Activated T-helper 1 cell treated with anti-CD3 and anti-CD28 coated beads, Interleukin-2, amount 50 U/mL, for 16 hours (primary cell): ENCODE data around the gene OSBP2.

Experiments
- DNase-seq, 2 donors: peaks; one replicate each; pipeline ENCODE4 v3.0.0-alpha.2; 2020; ENCODE audit warnings: low read depth in 1 of 2, low spot score in 1 of 2

Gene OSBP2

GRCh38 chr22:30802202-30803166 is 107.8 kb downstream of the OSBP2 start:
- DNase-seq = peak; percentile 17 to 36

- DNase-seq = no peak
These were observed 109.0 kb downstream of the OSBP2 start for GRCh38 chr22:30803679-30804078.

- no peak for DNase-seq
These were observed 110.0 kb downstream of the OSBP2 start for GRCh38 chr22:30804626-30805025.

GRCh38 chr22:30806391-30806861 is 111.8 kb downstream of the OSBP2 start:
- DNase-seq = no peak

GRCh38 chr22:30809086-30809485 is 114.4 kb downstream of the OSBP2 start:
- no peak for DNase-seq

GRCh38 chr22:30810105-30810504 is 115.4 kb downstream of the OSBP2 start:
- no peak for DNase-seq

- no peak for DNase-seq
These were observed 119.3 kb downstream of the OSBP2 start for GRCh38 chr22:30813936-30814335.

- DNase-seq = no peak
These were observed 121.7 kb downstream of the OSBP2 start for GRCh38 chr22:30816413-30816812.

GRCh38 chr22:30821381-30821780 is 126.7 kb downstream of the OSBP2 start:
- no peak for DNase-seq

GRCh38 chr22:30821863-30822215 is 127.2 kb downstream of the OSBP2 start:
- DNase-seq = no peak

GRCh38 chr22:30822216-30823014 is 127.7 kb downstream of the OSBP2 start:
- no peak for DNase-seq

GRCh38 chr22:30823015-30823370 is 128.3 kb downstream of the OSBP2 start:
- DNase-seq = no peak

- DNase-seq = no peak
These were observed 129.4 kb downstream of the OSBP2 start for GRCh38 chr22:30824096-30824495.

GRCh38 chr22:30824711-30825110 is 130.0 kb downstream of the OSBP2 start:
- no peak for DNase-seq

- DNase-seq = no peak
These were observed 131.2 kb downstream of the OSBP2 start for GRCh38 chr22:30825711-30826505.

- no peak for DNase-seq
These were observed 132.1 kb downstream of the OSBP2 start for GRCh38 chr22:30826670-30827355.

GRCh38 chr22:30827646-30828045 is 133.0 kb downstream of the OSBP2 start:
- no peak for DNase-seq

GRCh38 chr22:30828187-30829155 is 133.8 kb downstream of the OSBP2 start:
- DNase-seq = no peak

- DNase-seq = no peak
These were observed 135.4 kb downstream of the OSBP2 start for GRCh38 chr22:30829901-30830550.
